ENCODE measurements around the gene SLC39A1. TPM values are rescaled to one million over a fixed set of nuclear protein-coding genes. Genes with fewer than 3 reads are reported as not detected.
A peak's percentile ranks its signal among the peaks of the same experiment; 100 is the strongest.

SLC39A1 gene
- total and polyA plus RNA-seq, 2 experiments from 2014 or later, result 87.3 to 220 TPM

- Histone ChIP-seq H3F3A (replicated peaks; ENCODE audit: low read depth) (0 out of 2 replicates have a peak, but pooled peaks cover 6% of the 10 kb centered on the region), H3K4me2 (no peak overlapping the region), H4K20me1 (replicated peaks; ENCODE audit: insufficient read depth) (no peaks in the 10 kb centered on the region; the same call in 1 of the 2 replicates), H3K4me1 (ENCODE audit: insufficient read depth) (peaks cover 4% of the 10 kb centered on the region; the same call in 1 of the 2 replicates), H3K27me3 (ENCODE audit: insufficient read depth) (no peaks in the 10 kb centered on the region), H3K4me3 (no peak overlapping the region), H3K27ac (ENCODE audit: low read depth) (no peak overlapping the region), H2AFZ (no peak overlapping the region), H3K36me3 (ENCODE audit: insufficient read depth) (no peaks in the 10 kb centered on the region), H3K9me2 (ENCODE audit: insufficient read depth) (no peaks in the 10 kb centered on the region), H3K79me2 (replicated peaks; ENCODE audit: insufficient read depth) (no peaks in the 10 kb centered on the region)
- DNase-seq (ENCODE audit: low spot score) (no peak), ATAC-seq (no peak)
- Mint-ChIP-seq H3K27ac (no peak overlapping the region), H3K36me3 (ENCODE audit: low read depth) (peaks cover 32% of the 10 kb centered on the region), H3K27me3 (ENCODE audit: insufficient read depth, low read depth, poor library complexity) (peaks cover 4% of the 10 kb centered on the region), H3K4me3 (no peak overlapping the region), H3K9me3 (no peaks in the 10 kb centered on the region), H3K4me1 (no peaks in the 10 kb centered on the region)
- no peak for TF ChIP-seq REST (IDR thresholded peaks at IDR 0.05; ENCODE audit: unreplicated experiment)
- TF ChIP-seq POLR2AphosphoS5 (IDR thresholded peaks at IDR 0.05; ENCODE audit: low read depth), result no peak
Observed at GRCh38 chr1:153929426-153929825, 33.9 kb downstream of the SLC39A1 start.

DNA sequence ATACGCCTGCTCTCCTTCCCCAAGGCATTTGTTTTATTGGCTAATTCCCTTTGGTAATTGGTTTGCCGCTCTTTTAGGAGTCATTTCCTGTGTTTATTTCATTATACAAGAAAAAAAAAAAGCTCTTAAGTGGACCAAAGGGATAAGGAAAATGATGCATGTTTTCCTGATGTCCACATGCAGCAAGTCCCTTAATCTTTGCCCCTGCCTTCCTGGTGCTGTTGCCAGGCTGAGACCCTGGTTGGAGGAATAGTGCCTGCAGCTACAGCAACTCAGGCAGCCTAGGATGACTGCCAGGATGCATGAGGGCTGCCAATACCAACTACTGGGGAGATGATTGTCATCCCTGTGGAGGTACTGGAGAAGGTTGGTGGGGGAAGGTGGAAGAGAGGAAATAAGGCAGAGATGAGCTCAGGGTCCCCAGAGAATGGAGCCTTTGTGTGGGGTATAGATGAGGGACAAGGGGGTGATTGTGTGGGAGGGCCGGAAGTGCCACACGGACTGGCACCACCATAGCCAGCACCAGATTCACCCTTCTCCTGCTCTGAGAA is 34.5 kb downstream of the SLC39A1 start:
- peak overlapping the region; percentile 67 for H3K27ac ChIP-seq (ENCODE audit: low read depth)
- peaks cover 12% of the 10 kb centered on the region; the same call in 1 of the 2 replicates for H3F3A ChIP-seq (replicated peaks; ENCODE audit: low read depth)
- H3K27ac Mint-ChIP-seq, result no peak overlapping the region
- H3K36me3 Mint-ChIP-seq (ENCODE audit: low read depth), result peaks cover 27% of the 10 kb centered on the region; the same call in 2 of the 3 replicates
- no peak overlapping the region for H2AFZ ChIP-seq
- H3K4me1 Mint-ChIP-seq, result peaks cover under 1% of the 10 kb centered on the region; the same call in 1 of the 3 replicates
- no peaks in the 10 kb centered on the region for H3K9me2 ChIP-seq (ENCODE audit: insufficient read depth)
- H3K4me2 ChIP-seq, result no peak overlapping the region
- ATAC-seq (no peak), DNase-seq (ENCODE audit: low spot score) (no peak)
- no peaks in the 10 kb centered on the region for H3K9me3 Mint-ChIP-seq
- no peaks in the 10 kb centered on the region for H3K36me3 ChIP-seq (ENCODE audit: insufficient read depth)
- H3K79me2 ChIP-seq (replicated peaks; ENCODE audit: insufficient read depth), result no peaks in the 10 kb centered on the region
- H3K27me3 Mint-ChIP-seq (ENCODE audit: insufficient read depth, low read depth, poor library complexity), result peaks cover 4% of the 10 kb centered on the region
- no peaks in the 10 kb centered on the region; the same call in 1 of the 2 replicates for H4K20me1 ChIP-seq (replicated peaks; ENCODE audit: insufficient read depth)
- no peak overlapping the region for H3K4me3 ChIP-seq
- peaks cover 4% of the 10 kb centered on the region; the same call in 1 of the 2 replicates for H3K4me1 ChIP-seq (ENCODE audit: insufficient read depth)
- H3K27me3 ChIP-seq (ENCODE audit: insufficient read depth), result no peaks in the 10 kb centered on the region
- no peak overlapping the region for H3K4me3 Mint-ChIP-seq
- TF ChIP-seq CREB1 (CRISPR knock-in tag; IDR thresholded peaks at IDR 0.05; ENCODE audit: low read depth), result no peak
- no peak for TF ChIP-seq NANOG (IDR thresholded peaks at IDR 0.05; ENCODE audit: borderline replicate concordance)
- no peak for TF ChIP-seq ZNF114 (CRISPR knock-in tag; IDR thresholded peaks at IDR 0.05)

DNA sequence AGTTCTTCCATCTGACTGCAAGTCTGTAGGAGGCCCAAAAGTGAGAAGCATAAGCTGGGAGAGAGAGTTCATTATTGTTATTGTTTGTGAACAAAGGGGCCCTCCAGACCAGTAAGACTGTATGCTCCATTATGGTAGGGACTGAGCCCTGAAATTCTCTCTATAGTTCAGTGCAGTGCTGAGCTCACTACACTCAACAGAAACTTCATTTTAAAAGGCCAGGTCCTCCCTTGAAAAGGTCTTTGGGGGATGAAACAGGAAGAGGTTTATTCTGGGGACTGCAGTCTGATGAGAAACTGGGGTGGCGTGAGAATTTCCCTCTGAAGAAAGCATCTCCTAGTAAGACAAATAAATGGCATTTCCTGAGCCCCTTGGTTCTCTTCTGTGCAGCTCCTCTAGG is 35.1 kb downstream of the SLC39A1 start:
- ATAC-seq (no peak), DNase-seq (ENCODE audit: low spot score) (no peak)
- Histone ChIP-seq H3K4me3 (no peak overlapping the region), H4K20me1 (replicated peaks; ENCODE audit: insufficient read depth) (no peaks in the 10 kb centered on the region; the same call in 1 of the 2 replicates), H2AFZ (no peak overlapping the region), H3K36me3 (ENCODE audit: insufficient read depth) (no peaks in the 10 kb centered on the region), H3K27ac (ENCODE audit: low read depth) (peak overlapping the region; percentile 67; the same call in 1 of the 2 replicates), H3K27me3 (ENCODE audit: insufficient read depth) (no peaks in the 10 kb centered on the region), H3F3A (replicated peaks; ENCODE audit: low read depth) (peaks cover 15% of the 10 kb centered on the region; the same call in 1 of the 2 replicates), H3K4me2 (no peak overlapping the region), H3K9me2 (ENCODE audit: insufficient read depth) (no peaks in the 10 kb centered on the region), H3K4me1 (ENCODE audit: insufficient read depth) (peaks cover 4% of the 10 kb centered on the region; the same call in 1 of the 2 replicates), H3K79me2 (replicated peaks; ENCODE audit: insufficient read depth) (no peaks in the 10 kb centered on the region)
- H3K27me3 Mint-ChIP-seq (ENCODE audit: insufficient read depth, low read depth, poor library complexity), result peaks cover 10% of the 10 kb centered on the region
- peaks cover 2% of the 10 kb centered on the region; the same call in 1 of the 3 replicates for H3K4me1 Mint-ChIP-seq
- no peaks in the 10 kb centered on the region; the same call in 2 of the 3 replicates for H3K9me3 Mint-ChIP-seq
- H3K4me3 Mint-ChIP-seq, result no peak overlapping the region
- no peak overlapping the region for H3K27ac Mint-ChIP-seq
- H3K36me3 Mint-ChIP-seq (ENCODE audit: low read depth), result peaks cover 23% of the 10 kb centered on the region; the same call in 2 of the 3 replicates
- TF ChIP-seq, protein P1, sequence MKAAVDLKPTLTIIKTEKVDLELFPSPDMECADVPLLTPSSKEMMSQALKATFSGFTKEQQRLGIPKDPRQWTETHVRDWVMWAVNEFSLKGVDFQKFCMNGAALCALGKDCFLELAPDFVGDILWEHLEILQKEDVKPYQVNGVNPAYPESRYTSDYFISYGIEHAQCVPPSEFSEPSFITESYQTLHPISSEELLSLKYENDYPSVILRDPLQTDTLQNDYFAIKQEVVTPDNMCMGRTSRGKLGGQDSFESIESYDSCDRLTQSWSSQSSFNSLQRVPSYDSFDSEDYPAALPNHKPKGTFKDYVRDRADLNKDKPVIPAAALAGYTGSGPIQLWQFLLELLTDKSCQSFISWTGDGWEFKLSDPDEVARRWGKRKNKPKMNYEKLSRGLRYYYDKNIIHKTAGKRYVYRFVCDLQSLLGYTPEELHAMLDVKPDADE (IDR thresholded peaks at IDR 0.05), result no peak
